Melanocyte of skin (primary cell): Measurements from ENCODE around the gene U2AF1. TPM values are rescaled to one million over a fixed set of nuclear protein-coding genes. Genes with fewer than 3 reads are reported as not detected.

Experiments
- total RNA-seq, 2 donors: library from RNA; depleted of rRNA; stranded (reverse); fragments of >200 nt; gene quantifications; 2 replicates each; pipeline ENCODE4 v1.2.3, GENCODE V29; 2012

Gene U2AF1, protein sequence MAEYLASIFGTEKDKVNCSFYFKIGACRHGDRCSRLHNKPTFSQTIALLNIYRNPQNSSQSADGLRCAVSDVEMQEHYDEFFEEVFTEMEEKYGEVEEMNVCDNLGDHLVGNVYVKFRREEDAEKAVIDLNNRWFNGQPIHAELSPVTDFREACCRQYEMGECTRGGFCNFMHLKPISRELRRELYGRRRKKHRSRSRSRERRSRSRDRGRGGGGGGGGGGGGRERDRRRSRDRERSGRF
- total RNA-seq = 10 to 100 TPM; 21.3 to 21.6 TPM

DNA sequence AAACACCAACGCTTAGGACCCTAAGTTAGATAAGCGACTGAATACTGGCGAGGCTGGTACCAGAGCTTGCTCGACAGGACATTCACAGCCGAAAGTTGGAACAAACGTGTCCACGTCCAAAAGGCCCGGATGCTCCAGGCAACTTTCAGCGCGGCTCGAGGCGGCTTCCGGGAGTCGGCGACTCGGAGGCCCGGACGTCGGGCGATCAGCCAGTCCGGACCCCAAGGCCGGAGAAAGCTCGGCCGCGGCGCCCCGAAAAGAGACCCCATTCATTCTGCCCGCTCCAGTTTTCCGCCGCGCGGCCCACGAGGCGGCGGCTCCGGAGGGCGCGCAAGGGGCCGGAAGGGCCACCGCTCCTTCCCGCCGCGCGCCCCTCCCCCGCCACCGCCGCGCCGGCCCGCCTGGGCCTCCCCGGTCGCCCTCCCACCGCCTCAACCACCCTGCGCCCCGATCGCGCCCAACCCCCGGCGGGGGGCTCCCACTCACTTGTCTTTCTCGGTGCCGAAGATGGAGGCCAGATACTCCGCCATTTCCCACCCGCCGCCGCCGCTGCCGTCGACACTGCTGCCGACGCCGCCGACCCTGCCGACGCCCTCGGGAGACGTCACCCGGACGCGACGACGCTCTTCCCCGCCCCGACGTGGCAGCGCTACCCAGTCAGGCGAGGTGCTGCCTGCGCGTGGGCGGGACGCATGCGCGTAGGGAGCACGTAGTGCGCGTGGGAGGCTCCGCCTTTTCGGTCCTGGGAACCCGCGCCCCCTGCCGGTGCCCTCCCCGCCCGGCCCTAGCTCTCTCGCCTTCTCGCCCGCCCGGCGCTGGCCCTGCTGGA lies at the start of gene U2AF1:
U2AF1 (minus strand) TSS at position 606 of the 829 bp plus-strand sequence; CDS start at position 530, 76 bp downstream.

DNA sequence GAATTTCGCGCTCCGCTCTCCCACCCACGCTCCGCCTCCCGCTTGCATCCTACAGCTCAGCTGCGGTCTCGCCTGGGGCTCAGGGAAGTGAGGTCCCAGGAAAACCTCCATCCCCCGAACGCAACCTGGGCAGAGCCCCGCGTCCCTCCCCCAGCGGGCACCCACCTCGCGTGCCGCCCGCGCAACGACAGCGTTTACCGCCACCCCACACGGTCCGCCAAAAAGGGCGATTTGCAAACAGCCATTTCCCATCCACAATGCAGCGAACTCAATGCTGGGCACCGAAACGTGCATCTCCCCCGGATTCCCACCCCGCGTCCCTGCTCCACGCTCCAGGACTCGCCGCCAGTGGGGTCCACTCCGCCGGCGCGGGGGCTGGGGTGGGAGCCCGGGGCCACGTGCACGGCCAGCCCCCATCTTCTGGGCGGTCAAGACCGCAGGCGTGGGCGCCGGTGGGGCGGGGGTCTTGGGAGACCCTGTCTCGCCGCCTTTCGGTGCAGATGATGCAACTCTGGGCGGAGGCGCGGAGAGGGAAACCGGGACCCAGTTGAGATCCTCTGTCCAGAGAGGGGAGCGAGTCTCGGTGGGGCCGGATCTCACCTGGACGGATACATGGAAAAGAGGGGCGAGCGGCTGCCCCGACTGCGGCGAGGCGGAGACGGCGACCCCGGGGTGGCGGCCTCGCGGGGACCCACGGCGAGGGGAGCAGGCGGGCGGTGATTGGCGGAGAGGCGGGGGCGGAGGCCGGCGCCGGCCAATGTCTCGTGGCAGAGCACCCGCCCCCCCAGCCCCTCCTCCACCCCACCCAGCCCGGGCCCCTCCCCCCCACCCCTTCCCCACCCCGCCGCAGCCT lies 32.0 kb downstream of the U2AF1 start, which contains the start of gene CBS:
CBS (minus strand) TSS at position 666 of the 853 bp plus-strand sequence. CDS start 3,642 bp downstream, outside the sequence.

Other genes with a start within 250 kb of the U2AF1 start
- 10 to 100 TPM in 1 of 2 donors, 1 to 10 TPM in 1; 8.6 to 21.3 TPM for gene WDR4, start 228.0 kb downstream of the U2AF1 start, total RNA-seq
- 10 to 100 TPM; 49.2 to 62.6 TPM for gene NDUFV3, start 214.3 kb downstream of the U2AF1 start, total RNA-seq
- not detected for gene ERVH48-1, start 181.9 kb downstream of the U2AF1 start, total RNA-seq
- gene PKNOX1, start 133.0 kb downstream of the U2AF1 start, total RNA-seq = 1 to 10 TPM; 9.0 to 9.6 TPM
- gene CBS, start 31.7 kb downstream of the U2AF1 start, total RNA-seq = 10 to 100 TPM; 13.0 to 16.2 TPM
- gene CRYAA, start 61.4 kb upstream of the U2AF1 start, total RNA-seq = not detected